HG03460 (cell line): Measurements from ENCODE around the gene FBXL22.

Experiments
- ATAC-seq: cut with Tn5 transposase; IDR thresholded peaks from one replicate; pipeline ENCODE4 v1.9.1; 2021; ENCODE audit not compliant: unreplicated experiment

Gene FBXL22

GRCh38 chr15:63593705-63594671 lies 3.2 kb upstream of the FBXL22 start:
- ATAC-seq, result no peak

GRCh38 chr15:63595065-63595464 lies 2.1 kb upstream of the FBXL22 start:
- ATAC-seq, result no peak

GRCh38 chr15:63595688-63596087 lies 1.5 kb upstream of the FBXL22 start:
- no peak for ATAC-seq

- ATAC-seq, result no peak
Observed at GRCh38 chr15:63596676-63597037, 530 bp upstream of the FBXL22 start.

- no peak for ATAC-seq
Observed at GRCh38 chr15:63597821-63598220, 634 bp downstream of the FBXL22 start.

- no peak for ATAC-seq
Observed at GRCh38 chr15:63598473-63599400, 1.6 kb downstream of the FBXL22 start.

GRCh38 chr15:63599401-63600000 lies 2.3 kb downstream of the FBXL22 start:
- no peak for ATAC-seq

GRCh38 chr15:63600001-63600615 lies 2.9 kb downstream of the FBXL22 start:
- no peak for ATAC-seq

GRCh38 chr15:63600616-63601025 lies 3.4 kb downstream of the FBXL22 start:
- ATAC-seq, result peak; percentile 60

- peak; percentile 8 for ATAC-seq
Observed at GRCh38 chr15:63601026-63601703, 4.0 kb downstream of the FBXL22 start.

GRCh38 chr15:63601704-63602185 lies 4.6 kb downstream of the FBXL22 start:
- ATAC-seq, result no peak

GRCh38 chr15:63602595-63602994 lies 5.4 kb downstream of the FBXL22 start:
- ATAC-seq, result no peak

- no peak for ATAC-seq
Observed at GRCh38 chr15:63603516-63603915, 6.3 kb downstream of the FBXL22 start.

GRCh38 chr15:63604281-63604680 lies 7.1 kb downstream of the FBXL22 start:
- no peak for ATAC-seq

GRCh38 chr15:63605036-63605435 lies 7.8 kb downstream of the FBXL22 start:
- no peak for ATAC-seq

GRCh38 chr15:63605816-63606215 lies 8.6 kb downstream of the FBXL22 start:
- no peak for ATAC-seq

GRCh38 chr15:63606308-63606707 lies 9.1 kb downstream of the FBXL22 start:
- no peak for ATAC-seq

- no peak for ATAC-seq
Observed at GRCh38 chr15:63608989-63609388, 11.8 kb downstream of the FBXL22 start.

GRCh38 chr15:63609448-63609847 lies 12.3 kb downstream of the FBXL22 start:
- ATAC-seq, result no peak

- ATAC-seq, result peak; percentile 76
Observed at GRCh38 chr15:63610209-63610841, 13.1 kb downstream of the FBXL22 start.
